Stimulated activated CD8-positive, alpha-beta memory T cell treated with anti-CD3 and anti-CD28 coated beads, Interleukin-4, amount 100 ng/mL, for 24 hours (primary cell): ENCODE results near the gene DUSP12.
"Not testable (repeated sequence)": the region's sequence is repeated elsewhere in the genome, so short reads cannot be mapped to it uniquely, and the experiment has no call there.

Experiments used
- DNase-seq: peaks from one replicate; pipeline ENCODE4 v3.0.0-alpha.2; 2020; ENCODE audit warnings: low read depth

Gene DUSP12, protein sequence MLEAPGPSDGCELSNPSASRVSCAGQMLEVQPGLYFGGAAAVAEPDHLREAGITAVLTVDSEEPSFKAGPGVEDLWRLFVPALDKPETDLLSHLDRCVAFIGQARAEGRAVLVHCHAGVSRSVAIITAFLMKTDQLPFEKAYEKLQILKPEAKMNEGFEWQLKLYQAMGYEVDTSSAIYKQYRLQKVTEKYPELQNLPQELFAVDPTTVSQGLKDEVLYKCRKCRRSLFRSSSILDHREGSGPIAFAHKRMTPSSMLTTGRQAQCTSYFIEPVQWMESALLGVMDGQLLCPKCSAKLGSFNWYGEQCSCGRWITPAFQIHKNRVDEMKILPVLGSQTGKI

GRCh38 chr1:161749509-161750407 is at the start of gene DUSP12:
DUSP12 (plus strand) TSS chr1:161749786; CDS start chr1:161749802, 16 bp downstream.
- peak; percentile 78 for DNase-seq

GRCh38 chr1:161702250-161702649 is 47.3 kb upstream of the DUSP12 start:
- no peak for DNase-seq

DNA sequence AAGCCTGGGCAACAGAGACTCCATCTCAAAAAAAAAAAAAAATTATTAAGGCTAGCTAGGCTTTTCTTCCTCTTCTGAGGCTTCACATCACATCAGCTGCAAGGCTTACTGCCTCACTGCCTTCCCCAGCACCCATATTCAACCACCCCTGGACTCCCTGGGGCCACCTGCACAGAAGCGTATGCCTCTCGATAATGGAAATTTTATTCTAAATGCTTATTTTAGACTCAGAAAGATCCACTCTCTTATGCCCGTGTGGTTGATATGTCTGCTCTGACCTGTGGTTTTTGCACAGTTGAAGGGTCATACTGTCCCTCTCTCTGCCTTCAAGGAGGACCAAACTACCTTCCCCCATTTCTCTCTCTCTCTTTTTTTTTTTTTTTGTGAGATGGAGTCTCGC is 44.0 kb upstream of the DUSP12 start:
- DNase-seq: no peak

- no peak for DNase-seq
Measured at GRCh38 chr1:161706113-161706481, 43.5 kb upstream of the DUSP12 start.

GRCh38 chr1:161706482-161707347 is 42.9 kb upstream of the DUSP12 start, which contains the start of gene FCRLA:
FCRLA (plus strand) TSS chr1:161707229; CDS start chr1:161707265, 36 bp downstream.
- no peak for DNase-seq

DNA sequence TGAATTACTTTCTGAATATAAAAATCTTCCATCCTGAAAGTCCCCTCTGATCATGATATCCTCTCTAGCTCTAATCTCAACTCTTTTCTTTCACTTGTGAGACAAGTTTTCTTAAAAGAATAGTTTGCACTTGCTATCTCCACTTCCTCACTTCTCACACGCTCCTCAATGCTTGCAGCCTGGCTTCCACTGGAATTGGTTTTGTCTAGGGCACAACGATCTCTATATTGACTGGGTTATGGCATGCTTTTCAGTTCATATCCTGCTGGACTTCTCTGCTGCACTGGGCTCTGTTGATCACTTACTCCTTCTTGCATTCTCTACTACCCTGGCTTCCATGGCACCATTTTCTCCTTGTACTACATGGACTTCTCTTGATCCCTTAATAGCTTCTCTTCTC is 42.1 kb upstream of the DUSP12 start:
- no peak for DNase-seq

GRCh38 chr1:161709373-161709772 is 40.2 kb upstream of the DUSP12 start:
- no peak for DNase-seq

DNA sequence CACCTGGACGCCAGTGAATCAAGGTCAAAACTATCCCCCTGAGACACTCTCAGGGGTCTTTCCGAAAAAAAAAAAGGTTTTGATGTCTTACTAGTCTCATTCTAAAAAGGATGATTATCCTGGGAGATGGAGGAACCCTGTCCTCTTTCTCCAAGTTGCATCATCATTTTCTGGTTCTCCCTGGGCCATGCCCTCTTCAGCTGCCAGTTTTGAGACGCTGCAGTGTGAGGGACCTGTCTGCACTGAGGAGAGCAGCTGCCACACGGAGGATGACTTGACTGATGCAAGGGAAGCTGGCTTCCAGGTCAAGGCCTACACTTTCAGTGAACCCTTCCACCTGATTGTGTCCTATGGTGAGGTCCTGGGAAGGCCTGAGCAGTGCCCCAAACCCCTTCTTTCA is 39.0 kb upstream of the DUSP12 start:
- no peak for DNase-seq

DNA sequence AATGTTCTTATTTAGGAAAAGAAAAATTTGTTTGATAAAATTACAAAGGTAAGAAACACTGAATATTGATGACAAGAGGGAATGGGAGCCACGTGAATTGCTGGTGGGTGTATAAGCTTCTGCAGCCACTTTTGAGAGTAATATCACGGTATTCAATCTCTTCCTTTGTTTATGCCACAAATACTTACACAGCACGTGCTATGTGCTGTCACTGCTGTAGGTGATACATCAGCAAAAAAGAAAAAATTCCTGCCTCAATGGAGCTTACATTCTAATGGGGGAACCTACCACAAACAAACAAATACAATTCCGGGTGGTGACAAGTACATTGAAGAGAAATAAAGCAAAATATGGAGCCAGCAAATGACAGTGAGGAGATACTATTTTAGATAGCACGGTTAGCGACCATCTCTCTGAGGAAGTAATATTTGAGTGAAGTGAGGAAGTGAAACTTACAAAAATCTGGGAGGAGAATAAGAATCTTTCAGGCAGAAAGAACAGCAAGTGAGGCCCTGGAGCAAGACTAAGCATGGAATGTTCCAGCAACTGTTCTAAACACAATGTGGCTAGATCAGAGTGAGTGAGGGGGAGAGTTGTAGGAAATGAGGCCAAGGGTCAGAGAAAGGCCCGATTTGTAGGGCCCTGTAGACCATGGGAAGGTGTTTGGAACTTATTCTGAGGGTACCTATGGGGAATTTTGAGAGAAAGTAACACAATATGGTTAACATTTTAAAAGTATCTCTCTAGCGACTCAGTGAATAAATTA is 30.8 kb upstream of the DUSP12 start:
- no peak for DNase-seq

DNA sequence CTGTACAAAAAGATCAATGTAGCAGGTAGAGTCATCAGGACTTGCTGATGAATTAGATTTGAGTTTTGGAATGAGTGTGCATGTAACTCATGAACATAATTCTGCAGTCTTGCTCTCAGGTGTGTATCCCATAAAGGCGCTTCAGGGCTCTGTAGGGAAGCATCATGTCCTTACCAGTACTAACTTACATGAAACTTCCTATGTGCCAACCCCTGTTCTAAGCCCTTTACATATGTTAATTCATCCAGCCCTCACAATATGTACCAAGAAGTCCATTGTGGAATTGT is 30.3 kb upstream of the DUSP12 start:
- no peak for DNase-seq

DNA sequence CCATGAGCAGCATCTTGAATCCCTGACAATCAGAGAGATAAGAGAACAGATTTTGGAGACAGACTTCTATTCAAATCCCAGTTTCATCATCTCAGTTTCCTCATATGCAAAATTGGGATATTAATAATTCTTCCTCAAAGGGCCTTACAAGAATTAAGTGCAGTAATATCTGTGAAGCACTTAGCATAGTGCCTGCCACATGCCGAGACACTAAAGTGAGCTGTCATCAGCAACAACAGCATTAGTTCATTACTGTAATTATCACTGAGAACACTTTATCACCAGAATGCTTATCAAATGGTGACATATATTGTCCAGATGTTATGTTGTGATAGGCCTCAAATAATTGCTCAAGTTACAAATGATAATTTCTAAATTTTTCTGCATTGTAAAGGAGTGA is 29.2 kb upstream of the DUSP12 start:
- DNase-seq: no peak

GRCh38 chr1:161720956-161721737 is 28.4 kb upstream of the DUSP12 start, which contains the start of gene FCRLB:
FCRLB (plus strand) TSS chr1:161721544; CDS start chr1:161722673, 1,129 bp downstream.
- no peak for DNase-seq

GRCh38 chr1:161721738-161722343 is 27.7 kb upstream of the DUSP12 start:
- DNase-seq: no peak

DNA sequence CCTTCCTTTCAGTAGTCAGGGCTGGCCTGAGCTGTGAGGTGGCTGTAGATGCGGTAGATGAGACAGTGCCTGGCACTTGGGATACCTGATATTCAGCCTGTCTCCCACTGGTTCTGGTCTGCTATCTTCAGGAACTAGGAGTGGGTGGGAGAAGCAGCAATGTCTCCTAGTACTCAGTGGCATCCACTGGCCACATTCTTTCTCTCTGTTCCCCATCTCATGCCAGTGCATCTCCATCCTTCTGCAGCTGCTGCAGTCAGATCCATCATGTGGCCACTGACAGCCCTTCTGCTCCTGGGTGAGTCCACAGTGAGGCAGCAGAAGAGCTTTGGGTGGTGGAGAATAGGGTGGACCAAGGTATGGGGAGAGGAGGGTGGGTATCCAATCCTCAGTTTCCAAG is 27.2 kb upstream of the DUSP12 start:
- no peak for DNase-seq

DNA sequence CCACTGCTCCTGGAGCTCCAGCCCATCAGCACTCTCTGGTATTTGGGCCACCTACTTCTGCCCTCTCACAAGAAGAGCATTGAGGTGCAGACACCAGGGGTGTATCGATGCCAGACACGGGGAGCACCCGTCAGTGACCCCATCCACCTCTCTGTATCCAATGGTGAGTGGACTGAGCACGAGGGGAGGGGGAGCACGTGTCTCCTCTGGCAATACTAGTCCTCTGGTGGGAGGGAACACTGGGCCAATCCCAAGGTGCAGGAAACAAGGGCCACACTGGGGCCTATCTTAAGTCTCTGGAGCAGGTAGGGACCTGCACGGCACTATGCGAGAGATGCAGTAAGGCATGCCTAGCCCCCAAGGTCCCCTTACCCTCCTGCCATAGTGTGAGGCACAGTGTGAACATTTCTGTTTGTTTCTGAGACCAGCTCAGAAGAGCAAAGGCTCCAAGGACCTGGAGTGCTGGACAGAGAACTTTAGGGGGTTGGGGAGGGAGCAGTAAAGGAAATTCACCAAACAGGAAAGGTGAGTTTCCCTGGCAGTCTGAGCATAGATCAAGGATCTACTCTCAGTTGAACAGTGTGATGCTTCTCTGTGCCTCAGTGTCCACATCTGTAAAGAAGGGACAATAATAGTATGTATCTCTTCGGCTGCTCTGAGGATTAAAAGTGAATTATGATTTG is 26.0 kb upstream of the DUSP12 start:
- no peak for DNase-seq

DNA sequence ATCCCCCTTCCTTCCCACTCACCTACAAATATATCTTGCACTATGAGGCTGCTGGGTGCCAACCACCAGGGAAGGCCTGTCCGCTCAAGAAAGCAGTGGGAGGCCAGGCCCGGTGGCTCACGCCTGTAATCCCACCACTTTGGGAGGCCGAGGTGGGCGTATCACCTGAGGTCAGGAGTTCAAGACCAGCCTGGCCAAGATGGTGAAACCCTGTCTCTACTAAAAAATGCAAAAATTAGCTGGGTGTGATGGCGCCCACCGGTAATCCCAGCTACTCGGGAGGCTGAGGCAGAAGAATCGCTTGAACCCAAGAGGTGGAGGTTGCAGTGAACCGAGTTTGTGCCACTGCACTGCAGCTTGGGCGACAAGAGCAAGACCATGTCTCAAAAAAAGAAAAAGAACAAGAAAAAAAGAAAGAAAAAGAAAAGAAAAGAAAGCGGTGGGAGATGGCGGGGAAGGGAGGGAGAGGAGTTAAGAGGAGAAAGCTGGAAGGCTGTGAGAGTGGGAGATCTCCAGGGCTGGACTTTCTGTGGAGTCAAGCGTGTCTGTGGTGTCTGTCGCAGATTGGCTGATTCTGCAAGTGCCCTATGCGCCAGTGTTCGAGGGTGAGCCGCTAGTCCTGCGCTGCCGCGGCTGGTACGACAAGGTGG is 24.2 kb upstream of the DUSP12 start:
- DNase-seq: not testable (repeated sequence)

- DNase-seq: peak; percentile 6
Measured at GRCh38 chr1:161725908-161726472, 23.6 kb upstream of the DUSP12 start.

DNA sequence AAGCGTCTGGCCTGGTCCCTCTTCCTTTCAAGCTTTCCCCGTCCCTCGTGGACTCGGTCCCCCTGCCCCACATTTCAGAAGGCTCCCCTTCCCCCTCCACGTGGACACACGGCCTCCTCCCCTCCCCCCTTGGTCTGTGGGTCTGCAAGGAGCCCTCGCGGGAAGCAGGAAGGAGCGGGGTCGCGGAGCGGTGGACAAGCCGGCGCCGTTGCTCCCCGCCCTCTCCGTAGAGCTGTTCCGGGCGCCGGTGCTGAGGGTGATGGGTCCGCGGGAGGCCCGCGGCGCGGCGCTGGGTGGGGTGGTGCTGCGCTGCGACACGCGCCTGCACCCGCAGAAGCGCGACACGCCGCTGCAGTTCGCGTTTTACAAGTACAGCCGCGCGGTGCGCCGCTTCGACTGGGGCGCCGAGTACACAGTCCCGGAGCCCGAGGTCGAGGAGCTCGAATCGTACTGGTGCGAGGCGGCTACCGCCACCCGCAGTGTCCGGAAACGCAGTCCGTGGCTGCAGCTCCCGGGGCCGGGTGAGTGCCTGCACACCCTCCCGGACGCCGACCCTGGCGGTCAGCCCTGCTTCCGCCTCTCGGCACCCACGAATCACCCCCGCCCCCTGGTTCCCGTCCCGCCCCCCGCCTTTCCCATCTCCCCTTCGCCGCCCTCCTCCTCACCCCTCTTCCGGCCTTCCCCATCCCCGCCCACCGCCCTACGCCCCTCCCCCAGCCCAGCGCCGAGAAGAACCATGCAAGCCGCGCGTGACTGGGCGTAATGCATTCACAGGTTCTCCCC is 22.9 kb upstream of the DUSP12 start:
- peak; percentile 56 for DNase-seq
